HFFc6 (cell line): ENCODE results near the gene KRT7. TPM values are rescaled to one million over a fixed set of nuclear protein-coding genes. Genes with fewer than 3 reads are reported as not detected.
"Not testable (repeated sequence)": the region's sequence is repeated elsewhere in the genome, so short reads cannot be mapped to it uniquely, and the experiment has no call there.

Experiments
- DNase-seq: peaks from one replicate; pipeline ENCODE4 v3.0.0-alpha.2; 2018
- H3K27ac Mint-ChIP-seq: 2 replicates; pipeline ENCODE4 v1.8.0; 2020; ENCODE audit warnings: mild to moderate bottlenecking, mixed read lengths
- H3K27me3 Mint-ChIP-seq: 2 replicates; pipeline ENCODE4 v1.8.0; 2021; ENCODE audit warnings: mild to moderate bottlenecking, moderate library complexity, mixed read lengths; ENCODE audit not compliant: insufficient read depth
- H3K36me3 Mint-ChIP-seq: 2 replicates; pipeline ENCODE4 v1.8.0; 2021; ENCODE audit warnings: low read depth, mixed read lengths
- H3K4me1 Mint-ChIP-seq: 2 replicates; pipeline ENCODE4 v1.8.0; 2020; ENCODE audit warnings: low read depth, mixed read lengths
- H3K4me3 Mint-ChIP-seq: 2 replicates; pipeline ENCODE4 v1.8.0; 2020; ENCODE audit warnings: mild to moderate bottlenecking, moderate library complexity, mixed read lengths
- H3K9me3 Mint-ChIP-seq: 2 replicates; pipeline ENCODE4 v1.8.0; 2020; ENCODE audit warnings: mild to moderate bottlenecking, mixed read lengths
- total RNA-seq, 6 experiments: library from RNA; stranded (reverse); fragmentation: NEBNext Ultra II Directional; extraction: Animal tissue kit (Norgen Biotek cat#: 25700); gene quantifications; 2 replicates in 1 of 6; 3 replicates in 5 of 6; pipeline ENCODE4 v1.2.3, GENCODE V29; 2021
- TF ChIP-seq, protein P1 (sequence below): fragments of 200-600 bp; sonication (generic); IDR thresholded peaks from 2 replicates; pipeline ENCODE4 v1.5.0; 2021; ENCODE audit warnings: antibody characterized with exemption, mild to moderate bottlenecking

KRT7 gene
- total RNA-seq, 6 experiments from 2014 or later: 62.7 to 379 (median 67.5) TPM

DNA sequence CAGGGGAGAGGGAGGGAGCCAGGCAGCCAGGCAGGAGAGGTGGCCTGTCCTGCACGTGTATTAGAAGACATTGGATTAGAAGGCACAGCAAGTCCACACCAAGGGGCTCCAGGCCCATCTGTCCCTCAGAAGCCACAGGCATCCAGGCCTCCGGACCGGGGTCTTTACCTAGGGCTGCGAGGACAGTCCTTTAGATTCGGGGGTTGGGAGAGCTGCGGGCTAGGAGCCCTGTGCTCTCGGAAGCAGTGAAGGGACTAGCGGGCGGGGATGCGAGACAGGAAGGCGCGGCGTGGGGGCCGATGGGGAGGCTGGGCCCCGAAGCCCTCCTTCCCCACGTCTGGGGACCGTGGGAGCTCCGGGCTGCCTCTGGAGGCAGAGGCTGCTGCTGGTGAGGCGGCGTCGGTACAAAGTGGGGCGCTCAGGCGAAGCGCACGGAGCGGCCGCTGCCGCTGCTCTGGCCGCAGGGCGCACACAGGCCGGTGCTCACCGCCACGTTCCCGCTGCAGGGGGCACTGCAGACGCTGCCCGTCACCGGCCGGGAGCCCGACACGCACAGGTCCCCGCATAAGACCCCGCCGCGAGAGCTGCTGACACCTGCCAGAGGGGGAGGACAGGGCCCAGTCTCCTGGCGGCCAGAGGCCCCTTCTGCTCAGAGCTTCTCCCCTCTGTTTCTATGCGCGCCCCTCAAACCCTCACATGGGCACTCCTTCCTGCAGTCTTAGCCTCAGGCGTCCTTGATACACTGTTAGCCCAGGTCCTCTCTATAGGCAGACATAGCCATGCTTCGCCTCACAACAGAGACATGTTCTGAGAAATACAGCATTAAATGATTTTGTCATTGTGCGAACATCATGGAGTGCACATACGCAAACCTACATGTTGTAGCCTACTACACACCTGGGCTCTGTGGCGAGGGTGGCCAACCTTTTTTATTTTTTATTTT lies 17.3 kb downstream of the KRT7 start:
- Mint-ChIP-seq H3K36me3 (no peaks in the 10 kb centered on the region; the same call in 1 of the 2 replicates), H3K4me1 (peaks cover 39% of the 10 kb centered on the region), H3K27me3 (peaks cover 9% of the 10 kb centered on the region), H3K27ac (no peak overlapping the region), H3K4me3 (no peak overlapping the region), H3K9me3 (no peaks in the 10 kb centered on the region)
- TF ChIP-seq, protein P1, sequence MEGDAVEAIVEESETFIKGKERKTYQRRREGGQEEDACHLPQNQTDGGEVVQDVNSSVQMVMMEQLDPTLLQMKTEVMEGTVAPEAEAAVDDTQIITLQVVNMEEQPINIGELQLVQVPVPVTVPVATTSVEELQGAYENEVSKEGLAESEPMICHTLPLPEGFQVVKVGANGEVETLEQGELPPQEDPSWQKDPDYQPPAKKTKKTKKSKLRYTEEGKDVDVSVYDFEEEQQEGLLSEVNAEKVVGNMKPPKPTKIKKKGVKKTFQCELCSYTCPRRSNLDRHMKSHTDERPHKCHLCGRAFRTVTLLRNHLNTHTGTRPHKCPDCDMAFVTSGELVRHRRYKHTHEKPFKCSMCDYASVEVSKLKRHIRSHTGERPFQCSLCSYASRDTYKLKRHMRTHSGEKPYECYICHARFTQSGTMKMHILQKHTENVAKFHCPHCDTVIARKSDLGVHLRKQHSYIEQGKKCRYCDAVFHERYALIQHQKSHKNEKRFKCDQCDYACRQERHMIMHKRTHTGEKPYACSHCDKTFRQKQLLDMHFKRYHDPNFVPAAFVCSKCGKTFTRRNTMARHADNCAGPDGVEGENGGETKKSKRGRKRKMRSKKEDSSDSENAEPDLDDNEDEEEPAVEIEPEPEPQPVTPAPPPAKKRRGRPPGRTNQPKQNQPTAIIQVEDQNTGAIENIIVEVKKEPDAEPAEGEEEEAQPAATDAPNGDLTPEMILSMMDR: no peak
- no peak for DNase-seq

DNA sequence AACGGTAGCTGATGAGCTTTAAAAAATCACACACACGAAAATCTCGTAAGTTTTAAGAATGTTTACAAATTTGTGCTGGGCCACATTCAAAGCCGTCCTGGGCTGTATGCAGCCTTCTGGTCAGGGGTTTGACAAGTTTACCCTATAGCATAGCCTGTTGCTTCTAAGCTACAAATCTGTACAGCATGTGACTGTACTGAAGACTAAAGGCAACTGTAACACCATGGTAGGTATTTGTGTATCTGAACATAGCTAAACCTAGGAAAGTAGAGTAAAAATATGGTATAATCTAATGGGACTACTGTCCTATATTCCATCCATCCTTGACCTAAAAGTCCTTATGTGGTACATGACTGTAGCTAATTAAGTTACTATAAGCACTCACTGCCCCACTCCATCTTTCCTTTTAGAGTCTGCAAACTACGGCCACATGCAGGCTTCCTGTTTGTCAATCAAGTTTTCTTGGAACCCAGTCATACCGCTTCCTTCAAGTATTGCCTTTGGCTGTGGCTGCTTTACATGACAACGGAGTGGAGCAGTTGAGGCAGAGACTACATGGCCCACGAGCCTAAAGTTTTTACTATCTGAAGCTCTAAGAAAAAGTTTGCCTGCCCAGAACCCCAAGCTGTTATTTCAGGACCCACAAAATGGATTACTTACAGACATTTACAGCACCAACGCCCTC lies 18.5 kb downstream of the KRT7 start:
- H3K9me3 Mint-ChIP-seq: no peaks in the 10 kb centered on the region
- no peak overlapping the region for H3K27ac Mint-ChIP-seq
- DNase-seq: no peak
- H3K4me1 Mint-ChIP-seq: peaks cover 27% of the 10 kb centered on the region
- no peaks in the 10 kb centered on the region; the same call in 1 of the 2 replicates for H3K36me3 Mint-ChIP-seq
- TF ChIP-seq, protein P1: no peak
- H3K4me3 Mint-ChIP-seq: no peak overlapping the region
- peaks cover 9% of the 10 kb centered on the region for H3K27me3 Mint-ChIP-seq

DNA sequence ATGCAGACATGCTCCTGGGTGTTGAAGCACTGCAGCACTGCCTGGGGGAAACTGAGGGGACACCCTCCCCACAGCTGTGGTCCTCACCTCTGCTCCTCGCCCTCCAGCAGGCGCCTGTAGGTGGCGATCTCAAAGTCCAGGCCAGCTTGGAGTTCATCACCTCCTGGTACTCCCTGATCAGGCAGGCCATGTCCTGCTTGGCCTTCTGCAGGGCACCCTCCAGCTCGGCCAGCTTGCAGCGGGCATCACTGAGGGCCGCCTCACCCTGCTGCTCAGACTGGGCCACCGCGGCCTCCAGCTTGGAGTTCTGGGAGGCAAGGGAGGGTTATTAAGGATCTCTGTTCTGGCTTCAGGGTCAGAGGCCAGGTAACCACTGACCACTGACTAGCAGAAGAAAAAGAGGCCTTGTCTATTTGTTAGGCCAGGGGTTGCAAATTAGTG lies 19.2 kb downstream of the KRT7 start:
- not testable (repeated sequence) for H3K27ac Mint-ChIP-seq, H3K36me3 Mint-ChIP-seq, DNase-seq, H3K4me3 Mint-ChIP-seq, H3K9me3 Mint-ChIP-seq
- H3K27me3 Mint-ChIP-seq: peaks cover 11% of the 10 kb centered on the region
- H3K4me1 Mint-ChIP-seq: peaks cover 20% of the 10 kb centered on the region
- TF ChIP-seq, protein P1: peak; percentile 59

DNA sequence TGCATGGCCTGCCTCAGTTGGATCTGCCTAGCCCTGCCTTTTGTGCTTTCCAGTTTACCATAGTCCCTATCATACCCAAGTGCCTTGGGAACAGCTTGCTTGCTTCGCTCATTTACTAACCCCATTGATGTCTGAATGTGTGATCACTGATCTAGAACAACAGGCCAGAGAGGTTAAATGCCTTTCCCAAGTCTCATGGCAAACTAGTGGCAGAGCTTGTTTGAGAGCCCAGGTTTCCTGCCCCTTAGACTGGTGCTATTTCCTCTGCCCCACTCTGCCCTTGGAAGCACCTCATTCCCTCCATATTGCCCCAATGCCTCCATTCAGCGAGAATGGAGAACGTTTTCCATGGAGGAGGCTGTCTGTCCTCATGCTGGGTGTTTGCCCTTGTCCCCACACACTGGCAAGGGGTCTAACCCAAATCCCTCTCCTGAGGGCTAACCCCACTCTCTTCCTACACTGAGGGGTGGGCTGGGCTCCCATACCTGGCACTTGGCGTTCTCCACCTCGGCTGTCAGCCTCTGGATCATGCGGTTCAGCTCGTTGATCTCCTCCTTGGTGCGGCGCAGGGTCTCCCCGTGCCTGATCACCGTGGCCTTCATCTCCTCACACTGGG lies 19.8 kb downstream of the KRT7 start:
- Mint-ChIP-seq H3K4me1 (peaks cover 13% of the 10 kb centered on the region), H3K9me3 (no peaks in the 10 kb centered on the region), H3K27me3 (peaks cover 11% of the 10 kb centered on the region), H3K4me3 (no peak overlapping the region), H3K27ac (no peak overlapping the region; the same call in 1 of the 2 replicates), H3K36me3 (no peaks in the 10 kb centered on the region)
- TF ChIP-seq, protein P1: no peak
- DNase-seq: no peak

DNA sequence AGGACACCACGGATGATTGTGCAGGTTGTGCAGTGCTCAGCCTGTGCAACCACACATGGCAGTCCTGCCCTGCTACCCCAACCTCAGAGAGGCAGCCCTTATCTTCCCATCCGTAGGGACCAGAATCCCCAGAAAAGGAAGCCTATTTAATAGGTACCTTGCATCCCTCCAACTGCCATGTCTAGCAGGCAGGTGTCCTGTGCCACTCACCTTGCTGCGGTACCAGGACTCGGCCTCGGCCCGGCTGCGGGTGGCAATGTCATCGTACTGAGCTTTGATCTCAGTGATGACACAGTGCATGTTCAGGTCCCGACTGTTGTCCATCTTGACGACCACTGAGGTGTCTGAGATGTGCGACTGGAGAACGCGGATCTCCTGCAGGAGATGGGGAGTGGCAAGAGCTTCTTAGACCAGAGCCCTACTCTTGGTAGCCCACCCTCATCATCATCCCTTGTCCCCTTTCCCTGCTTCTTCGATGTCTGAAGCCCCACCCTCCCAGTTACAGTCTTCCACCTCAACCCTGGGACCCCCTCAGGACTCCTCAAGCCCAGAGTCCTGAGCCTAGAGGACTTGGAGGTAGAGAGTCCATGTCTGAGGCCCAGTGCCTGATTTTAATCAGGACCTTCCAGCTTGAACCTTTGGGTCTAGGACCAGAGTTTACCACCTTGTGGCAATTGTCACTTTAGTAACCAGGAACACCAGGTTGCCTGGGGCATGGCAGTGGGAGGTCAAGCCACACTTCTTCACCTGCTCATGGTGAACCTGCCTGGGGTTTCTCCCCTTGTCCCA lies 20.5 kb downstream of the KRT7 start:
- Mint-ChIP-seq H3K36me3 (no peaks in the 10 kb centered on the region), H3K4me1 (peaks cover 12% of the 10 kb centered on the region), H3K27ac (no peak overlapping the region), H3K4me3 (no peak overlapping the region), H3K9me3 (no peaks in the 10 kb centered on the region), H3K27me3 (peaks cover 9% of the 10 kb centered on the region)
- TF ChIP-seq, protein P1: no peak
- DNase-seq: no peak
